ENCODE measurements around the gene SMG6.

The SMG6 gene

GRCh38 chr17:2102931-2103809 lies 200.4 kb downstream of the SMG6 start:
- DNase-seq (ENCODE audit: low read depth): no peak

- DNase-seq (ENCODE audit: low read depth): peak; percentile 34
These were observed 201.9 kb downstream of the SMG6 start for GRCh38 chr17:2101448-2102257.

- no peak for DNase-seq (ENCODE audit: low read depth)
These were observed 208.1 kb downstream of the SMG6 start for GRCh38 chr17:2095536-2095910.

- no peak for DNase-seq (ENCODE audit: low read depth)
These were observed 208.6 kb downstream of the SMG6 start for GRCh38 chr17:2094891-2095535.

GRCh38 chr17:2093349-2093748 lies 210.2 kb downstream of the SMG6 start:
- DNase-seq (ENCODE audit: low read depth): no peak

- DNase-seq (ENCODE audit: low read depth): no peak
These were observed 211.3 kb downstream of the SMG6 start for GRCh38 chr17:2092253-2092652.

- DNase-seq (ENCODE audit: low read depth): no peak
These were observed 212.6 kb downstream of the SMG6 start for GRCh38 chr17:2090804-2091534.

GRCh38 chr17:2090210-2090641 lies 213.4 kb downstream of the SMG6 start:
- DNase-seq (ENCODE audit: low read depth): no peak

- DNase-seq (ENCODE audit: low read depth): no peak
These were observed 214.6 kb downstream of the SMG6 start for GRCh38 chr17:2089021-2089422.

- DNase-seq (ENCODE audit: low read depth): peak; percentile 32
These were observed 215.9 kb downstream of the SMG6 start for GRCh38 chr17:2087597-2088211.

GRCh38 chr17:2086306-2086705 lies 217.3 kb downstream of the SMG6 start:
- DNase-seq (ENCODE audit: low read depth): no peak

- DNase-seq (ENCODE audit: low read depth): no peak
These were observed 218.0 kb downstream of the SMG6 start for GRCh38 chr17:2085648-2085949.

GRCh38 chr17:2084766-2085647 lies 218.6 kb downstream of the SMG6 start:
- no peak for DNase-seq (ENCODE audit: low read depth)

- no peak for DNase-seq (ENCODE audit: low read depth)
These were observed 219.4 kb downstream of the SMG6 start for GRCh38 chr17:2084036-2084765.

- DNase-seq (ENCODE audit: low read depth): no peak
These were observed 220.0 kb downstream of the SMG6 start for GRCh38 chr17:2083613-2084035.

GRCh38 chr17:2082003-2082781 lies 221.4 kb downstream of the SMG6 start:
- no peak for DNase-seq (ENCODE audit: low read depth)

- no peak for DNase-seq (ENCODE audit: low read depth)
These were observed 222.0 kb downstream of the SMG6 start for GRCh38 chr17:2081564-2081963.

- DNase-seq (ENCODE audit: low read depth): no peak
These were observed 226.5 kb downstream of the SMG6 start for GRCh38 chr17:2077040-2077439.

All from activated gamma-delta T cell treated with anti-CD3 and anti-CD28 coated beads, Interleukin-2, amount 50 U/mL, for 16 hours (primary cell).